IMR-90 (cell line): Measurements from ENCODE around the gene HPSE2. TPM values are rescaled to one million over a fixed set of nuclear protein-coding genes. Genes with fewer than 3 reads are reported as not detected.

Source experiments
- ATAC-seq: fragments of 200-7000 bp; cut with Tn5 transposase; 2 replicates; pipeline ENCODE4 v1.9.1; 2020; ENCODE audit warnings: low read depth, mild to moderate bottlenecking, moderate library complexity
- BruUV-seq: library from RNA; stranded (reverse); fragments of 400-500 nt; replicated peaks from 2 replicates; lab custom pipeline; 2021; lab: Mats Ljungman, UMichigan
- CTCF ChIA-PET: fragments of 300-600 bp; formaldehyde crosslinking; extraction: SDS; loops from one replicate; lab custom pipeline; 2021; ENCODE audit warnings: antibody characterized with exemption; lab: Yijun Ruan, JAX
- POLR2A ChIA-PET: fragments of 300-600 bp; sonication (Branson Sonifier 250); formaldehyde crosslinking; loops from one replicate; lab custom pipeline; 2022; ENCODE audit warnings: antibody characterized with exemption; ENCODE audit not compliant: unreplicated experiment; lab: Charles Lee
- DNase-seq: peaks from one replicate; pipeline ENCODE4 v3.0.0; 2013
- H2AFZ ChIP-seq: replicated peaks from 2 replicates; pipeline ENCODE3; 2013; ENCODE audit warnings: low read length, mild to moderate bottlenecking; ENCODE audit not compliant: poor library complexity
- H2AK5ac ChIP-seq: 2 replicates; pipeline ENCODE4 v1.6.1; 2013; ENCODE audit warnings: low read depth, low read length, inconsistent platforms
- H2AK9ac ChIP-seq: replicated peaks from 2 replicates; pipeline ENCODE3; 2013; ENCODE audit warnings: mild to moderate bottlenecking, low read depth, low read length, moderate library complexity; ENCODE audit not compliant: poor library complexity
- H2BK120ac ChIP-seq: 2 replicates; pipeline ENCODE4 v1.6.1; 2013; ENCODE audit warnings: low read depth, low read length, inconsistent platforms
- H2BK15ac ChIP-seq: 3 replicates; pipeline ENCODE4 v1.6.1; 2013; ENCODE audit warnings: low read depth, low read length, inconsistent platforms
- H2BK20ac ChIP-seq: 2 replicates; pipeline ENCODE4 v1.6.1; 2013; ENCODE audit warnings: low read depth, mild to moderate bottlenecking, inconsistent platforms, low read length, moderate library complexity
- H2BK5ac ChIP-seq: 2 replicates; pipeline ENCODE4 v1.6.1; 2013; ENCODE audit warnings: mild to moderate bottlenecking, low read depth, low read length, inconsistent platforms; ENCODE audit not compliant: poor library complexity, severe bottlenecking
- H3K14ac ChIP-seq: replicated peaks from 2 replicates; pipeline ENCODE4 v1.6.1; 2013; ENCODE audit warnings: low read depth, low read length, inconsistent platforms
- H3K18ac ChIP-seq: 2 replicates; pipeline ENCODE4 v1.6.1; 2013; ENCODE audit warnings: low read depth, low read length, control low read depth
- H3K23ac ChIP-seq: 2 replicates; pipeline ENCODE4 v1.6.1; 2013; ENCODE audit warnings: low read depth, low read length, inconsistent platforms
- H3K27ac ChIP-seq: 2 replicates; pipeline ENCODE4 v1.5.1; 2013; ENCODE audit warnings: mild to moderate bottlenecking, control low read depth, low read length; ENCODE audit not compliant: insufficient read depth
- H3K27me3 ChIP-seq: 2 replicates; pipeline ENCODE4 v1.6.1; 2013; ENCODE audit warnings: low read length; ENCODE audit not compliant: control insufficient read depth, insufficient read depth
- H3K36me3 ChIP-seq: 2 replicates; pipeline ENCODE4 v1.6.1; 2013; ENCODE audit warnings: low read length, mixed read lengths; ENCODE audit not compliant: control insufficient read depth, insufficient read depth
- H3K4ac ChIP-seq: 2 replicates; pipeline ENCODE4 v1.6.1; 2013; ENCODE audit warnings: low read depth, low read length, inconsistent platforms
- H3K4me1 ChIP-seq: 2 replicates; pipeline ENCODE4 v1.6.1; 2013; ENCODE audit warnings: low read length, mixed read lengths; ENCODE audit not compliant: control insufficient read depth, insufficient read depth
- H3K4me2 ChIP-seq: 2 replicates; pipeline ENCODE4 v1.6.1; 2013; ENCODE audit warnings: low read depth, mild to moderate bottlenecking, control low read depth, low read length, moderate library complexity
- H3K4me3 ChIP-seq: 2 replicates; pipeline ENCODE4 v1.5.1; 2013; ENCODE audit warnings: low read depth, mild to moderate bottlenecking, control low read depth, low read length, moderate library complexity; ENCODE audit not compliant: insufficient read depth
- H3K56ac ChIP-seq: 2 replicates; pipeline ENCODE4 v1.6.1; 2013; ENCODE audit warnings: low read length, inconsistent platforms; ENCODE audit not compliant: insufficient read depth; ENCODE audit errors: extremely low read depth
- H3K79me1 ChIP-seq, 2 experiments: 2 replicates each; pipeline ENCODE4 v1.6.1; 2013; ENCODE audit warnings: low read length in 2 of 2, inconsistent platforms in 1 of 2, low read depth in 1 of 2
- H3K9ac ChIP-seq: 2 replicates; pipeline ENCODE4 v1.6.1; 2013; ENCODE audit warnings: low read depth, low read length, control low read depth
- H3K9me1 ChIP-seq: 2 replicates; pipeline ENCODE4 v1.6.1; 2013; ENCODE audit warnings: low read length, inconsistent platforms; ENCODE audit not compliant: insufficient read depth
- H3K9me3 ChIP-seq: 2 replicates; pipeline ENCODE4 v1.6.1; 2013; ENCODE audit warnings: low read length; ENCODE audit not compliant: control insufficient read depth, insufficient read depth
- H4K20me1 ChIP-seq: 2 replicates; pipeline ENCODE4 v1.6.1; 2013; ENCODE audit warnings: low read length, inconsistent platforms; ENCODE audit not compliant: insufficient read depth
- H4K5ac ChIP-seq: 2 replicates; pipeline ENCODE4 v1.6.1; 2013; ENCODE audit warnings: mild to moderate bottlenecking, low read depth, low read length, control low read depth
- H4K8ac ChIP-seq, 2 experiments: 2 replicates each; pipeline ENCODE4 v1.6.1; 2013; ENCODE audit warnings: low read depth in 2 of 2, low read length in 2 of 2, control low read depth in 1 of 2, inconsistent platforms in 1 of 2
- H4K91ac ChIP-seq: 2 replicates; pipeline ENCODE4 v1.6.1; 2013; ENCODE audit warnings: low read depth, low read length, inconsistent platforms; ENCODE audit not compliant: insufficient read depth
- BHLHE40 ChIP-seq: fragments of 150-350 bp; IDR thresholded peaks from 2 replicates; pipeline ENCODE4 v1.6.1; 2016; ENCODE audit warnings: mild to moderate bottlenecking, low read depth, low read length
- CEBPB ChIP-seq: IDR thresholded peaks from 2 replicates; pipeline ENCODE4 v1.6.1; 2012; ENCODE audit warnings: low read depth, low read length, improper control_type of control experiment
- CHD1 ChIP-seq: IDR thresholded peaks from 2 replicates; pipeline ENCODE4 v1.6.1; 2012; ENCODE audit warnings: low read depth, low read length, improper control_type of control experiment
- CTCF ChIP-seq: conservative IDR thresholded peaks from 2 replicates; pipeline ENCODE4 v1.5.1; 2012; ENCODE audit warnings: mild to moderate bottlenecking, low read depth, low read length, improper control_type of control experiment
- MAFK ChIP-seq: IDR thresholded peaks from 2 replicates; pipeline ENCODE4 v1.6.1; 2012; ENCODE audit warnings: low read depth, low read length, improper control_type of control experiment
- MAZ ChIP-seq: IDR thresholded peaks from 2 replicates; pipeline ENCODE4 v1.6.1; 2012; ENCODE audit warnings: low read depth, mild to moderate bottlenecking, low read length, improper control_type of control experiment, moderate library complexity, borderline replicate concordance
- MXI1 ChIP-seq: IDR thresholded peaks from 2 replicates; pipeline ENCODE4 v1.6.1; 2012; ENCODE audit warnings: low read depth, mild to moderate bottlenecking, low read length, moderate library complexity, borderline replicate concordance
- NFE2L2 ChIP-seq: fragments of 150-350 bp; IDR thresholded peaks from 2 replicates; pipeline ENCODE4 v1.6.1; 2016; ENCODE audit warnings: low read depth, mild to moderate bottlenecking, low read length
- POLR2A ChIP-seq: IDR thresholded peaks from 2 replicates; pipeline ENCODE4 v1.6.1; 2012; ENCODE audit warnings: mild to moderate bottlenecking, low read depth, low read length
- RAD21 ChIP-seq: IDR thresholded peaks from 2 replicates; pipeline ENCODE4 v1.6.1; 2012; ENCODE audit warnings: low read length, improper control_type of control experiment
- RCOR1 ChIP-seq: IDR thresholded peaks from 2 replicates; pipeline ENCODE4 v1.6.1; 2012; ENCODE audit warnings: mild to moderate bottlenecking, low read length, improper control_type of control experiment; ENCODE audit not compliant: insufficient replicate concordance
- RFX5 ChIP-seq: IDR thresholded peaks from 2 replicates; pipeline ENCODE4 v1.8.0; 2012; ENCODE audit warnings: low read depth, mild to moderate bottlenecking, low read length, moderate library complexity
- WGBS, 2 experiments: methylation state at CpG; one replicate each; pipeline versions ENCODE4 v1.1.5 to v1.1.7; 2013; ENCODE audit warnings: missing lambda C conversion rate in 2 of 2; ENCODE audit not compliant: insufficient read length in 1 of 2; ENCODE audit errors: extremely low coverage in 2 of 2; 5-methylcytosine and 5-hydroxymethylcytosine counted together
- dilution Hi-C: fragments of 300-500 bp; cut with HindIII; formaldehyde crosslinking; loops from one replicate; pipeline ENCODE4 v1.14.3; 2018; ENCODE audit warnings: low sequenced_read_pairs; ENCODE audit not compliant: unreplicated experiment
- in situ Hi-C: fragments of 300-500 bp; cut with MboI; formaldehyde crosslinking; loops from 3 replicates; pipeline ENCODE4 v1.14.3; 2019; ENCODE audit warnings: low sequenced_read_pairs, inconsistent platforms, mixed read lengths
- intact Hi-C: fragments of 100-400 bp; cut with micrococcal nuclease; formaldehyde crosslinking; loops from 2 replicates; pipeline ENCODE4 v1.10.0; 2022
- polyA plus RNA-seq, 3 experiments: library from polyadenylated mRNA; depleted of rRNA; stranded (reverse); fragments of >200 nt; gene quantifications; 2 replicates each; pipeline ENCODE4 v1.2.3, GENCODE V29; 2012; ENCODE audit warnings: low replicate concordance in 1 of 3
- total RNA-seq: library from RNA; depleted of rRNA; stranded (reverse); fragments of >200 nt; gene quantifications from 2 replicates; pipeline ENCODE4 v1.2.3, GENCODE V29; 2012
- TF ChIP-seq, protein P1 (sequence below): fragments of 150-350 bp; IDR thresholded peaks from 2 replicates; pipeline ENCODE4 v1.6.1; 2016; ENCODE audit warnings: low read depth, mild to moderate bottlenecking, low read length, moderate library complexity, borderline replicate concordance
- TF ChIP-seq, protein P2 (sequence below): fragments of 150-350 bp; IDR thresholded peaks from 2 replicates; pipeline ENCODE4 v1.6.1; 2017; ENCODE audit warnings: mild to moderate bottlenecking, antibody characterized with exemption, low read length, low read depth

HPSE2 gene
- total and polyA plus RNA-seq, 2 of the 4 experiments (the other 2 are of a cell fraction), result not detected

DNA sequence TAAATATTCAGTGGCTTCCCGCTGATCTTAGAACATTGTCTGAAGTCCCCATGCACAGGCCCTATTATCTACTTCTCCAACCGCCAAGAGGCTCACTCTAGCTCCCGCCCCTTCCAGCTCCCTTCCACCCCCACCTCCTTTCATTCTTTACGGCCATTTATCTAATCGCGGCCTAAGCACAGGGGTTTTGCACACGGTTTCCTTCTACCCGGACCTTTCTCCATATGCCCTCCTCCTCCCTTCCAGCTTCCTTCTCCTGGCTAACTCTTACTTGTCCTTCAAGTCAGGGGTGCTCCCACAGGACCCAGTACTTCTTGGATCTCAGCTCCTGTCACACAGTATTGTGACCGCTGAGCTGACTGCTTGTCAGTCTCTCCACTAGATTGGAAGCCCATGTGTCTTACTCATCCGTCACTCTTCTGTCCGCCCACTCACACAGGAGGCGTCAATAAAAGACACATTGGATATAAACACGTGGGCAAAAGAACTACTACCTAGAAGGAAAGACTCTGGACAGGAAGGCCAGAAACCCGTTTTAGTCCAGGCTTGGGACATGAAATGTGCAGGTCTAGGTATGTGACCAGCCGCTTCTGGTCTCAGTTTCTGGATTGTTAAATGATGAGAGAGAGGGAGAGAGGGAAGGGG, 768.7 kb downstream of the HPSE2 start (continued):
- TF ChIP-seq BHLHE40, result no peak

DNA sequence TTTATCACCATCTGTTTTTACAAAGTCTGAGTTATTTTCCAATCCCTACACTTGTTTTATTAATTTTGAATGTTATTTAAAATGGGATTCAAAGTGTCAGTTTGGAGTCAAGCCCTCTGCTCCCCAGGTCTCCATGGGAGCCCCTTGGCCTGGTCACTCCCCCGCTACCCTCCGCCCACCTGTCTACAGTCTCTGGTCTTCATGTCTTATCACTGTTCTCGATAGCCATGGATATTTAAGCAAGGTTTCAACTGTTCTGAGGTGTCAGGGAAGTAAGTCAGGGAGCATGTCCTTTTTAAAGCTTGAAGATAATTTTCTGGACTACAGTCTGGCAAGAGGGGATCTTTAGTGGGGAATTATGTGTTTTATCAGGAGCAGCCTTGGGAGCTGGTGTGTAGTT, 769.8 kb downstream of the HPSE2 start:
- Histone ChIP-seq H3K9me1 (no peaks in the 10 kb centered on the region), H3K27me3 (peaks cover 15% of the 10 kb centered on the region), H4K91ac (no peak overlapping the region), H3K4me2 (no peak overlapping the region), H3K36me3 (no peaks in the 10 kb centered on the region), H3K14ac (no peak overlapping the region), H3K4me1 (peaks cover 4% of the 10 kb centered on the region), H3K56ac (no peak overlapping the region), H4K20me1 (no peaks in the 10 kb centered on the region), H3K4me3 (no peak overlapping the region), H3K9me3 (no peaks in the 10 kb centered on the region), H2AK5ac (no peak overlapping the region), H3K9ac (no peak overlapping the region), H3K4ac (no peak overlapping the region), H2AFZ (no peak overlapping the region), H2BK120ac (no peak overlapping the region), H4K8ac (no peak overlapping the region), H3K79me1 (no peaks in the 10 kb centered on the region), H2BK20ac (no peak overlapping the region), H3K18ac (no peak overlapping the region), H4K5ac (no peak overlapping the region), H2BK15ac (no peak overlapping the region), H2AK9ac (no peak overlapping the region), H2BK5ac (no peak overlapping the region), H3K27ac (no peak overlapping the region), H3K23ac (no peak overlapping the region)
- no peak for DNase-seq
- intact Hi-C loops, result loop anchor here (5.0 kb wide), 4 partner anchors 224 to 926 kb away; no protein-coding TSS in a partner anchor
- no CpG with 5 or more reads among the region's 3 CpGs for WGBS, 2 experiments
- ATAC-seq, result no peak
- in situ Hi-C loops, result loop anchor here (10.0 kb wide), 1 partner anchor 779 kb away; no protein-coding TSS in a partner anchor
- dilution Hi-C loops, result no loop called here
- ChIA-PET CTCF (no interaction called here), POLR2A (no interaction called here)
- BruUV-seq, result no TSS peak
- TF ChIP-seq MXI1 (no peak), CEBPB (no peak), POLR2A (no peak), RCOR1 (no peak), MAZ (no peak), CTCF (no peak), RFX5 (no peak), CHD1 (no peak), MAFK (no peak), RAD21 (no peak), BHLHE40 (no peak), NFE2L2 (no peak)
- TF ChIP-seq, protein P1, sequence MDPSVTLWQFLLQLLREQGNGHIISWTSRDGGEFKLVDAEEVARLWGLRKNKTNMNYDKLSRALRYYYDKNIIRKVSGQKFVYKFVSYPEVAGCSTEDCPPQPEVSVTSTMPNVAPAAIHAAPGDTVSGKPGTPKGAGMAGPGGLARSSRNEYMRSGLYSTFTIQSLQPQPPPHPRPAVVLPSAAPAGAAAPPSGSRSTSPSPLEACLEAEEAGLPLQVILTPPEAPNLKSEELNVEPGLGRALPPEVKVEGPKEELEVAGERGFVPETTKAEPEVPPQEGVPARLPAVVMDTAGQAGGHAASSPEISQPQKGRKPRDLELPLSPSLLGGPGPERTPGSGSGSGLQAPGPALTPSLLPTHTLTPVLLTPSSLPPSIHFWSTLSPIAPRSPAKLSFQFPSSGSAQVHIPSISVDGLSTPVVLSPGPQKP, result no peak
- TF ChIP-seq, protein P2, sequence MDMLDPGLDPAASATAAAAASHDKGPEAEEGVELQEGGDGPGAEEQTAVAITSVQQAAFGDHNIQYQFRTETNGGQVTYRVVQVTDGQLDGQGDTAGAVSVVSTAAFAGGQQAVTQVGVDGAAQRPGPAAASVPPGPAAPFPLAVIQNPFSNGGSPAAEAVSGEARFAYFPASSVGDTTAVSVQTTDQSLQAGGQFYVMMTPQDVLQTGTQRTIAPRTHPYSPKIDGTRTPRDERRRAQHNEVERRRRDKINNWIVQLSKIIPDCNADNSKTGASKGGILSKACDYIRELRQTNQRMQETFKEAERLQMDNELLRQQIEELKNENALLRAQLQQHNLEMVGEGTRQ, result no peak
